ENCODE data around the gene MRGPRF. TPM values are rescaled to one million over a fixed set of nuclear protein-coding genes. Genes with fewer than 3 reads are reported as not detected.
A peak's percentile ranks its signal among the peaks of the same experiment; 100 is the strongest.
"Not testable (repeated sequence)": the region's sequence is repeated elsewhere in the genome, so short reads cannot be mapped to it uniquely, and the experiment has no call there.

Gene MRGPRF
- polyA plus RNA-seq, 4 donors: 0.81 to 16.9 (median 2.1) TPM

- 23 to 53% (median 33%) methylated on average over 4 of the region's 4 CpGs for WGBS, 3 donors
- H3K4me3 ChIP-seq (ENCODE audit: low read depth in 1 of 3, low read length in 3 of 3): no peak overlapping the region
- DNase-seq (no peak), FAIRE-seq (no peak)
- peaks cover 0 to 6% of the 10 kb centered on the region in 2 donors for H3K9me3 ChIP-seq (ENCODE audit: control insufficient read depth in 2 of 2, insufficient read depth in 1 of 2, low read depth in 1 of 2, low read length in 1 of 2)
- peaks cover 0 to 4% (median 0%) of the 10 kb centered on the region in 3 donors for H3K27me3 ChIP-seq (ENCODE audit: control insufficient read depth in 3 of 3, insufficient read depth in 3 of 3, low read length in 3 of 3)
- H3K4me1 ChIP-seq (ENCODE audit: control insufficient read depth in 3 of 3, insufficient read depth in 2 of 3, low read depth in 1 of 3, low read length in 2 of 3): no peaks in the 10 kb centered on the region
- no peak overlapping the region for H3K27ac ChIP-seq (ENCODE audit: low read depth in 1 of 3, low read length in 2 of 3)
- no peaks in the 10 kb centered on the region for H3K36me3 ChIP-seq (ENCODE audit: control insufficient read depth in 3 of 3, insufficient read depth in 2 of 3, low read depth in 1 of 3, low read length in 3 of 3)
Measured at GRCh38 chr11:68976095-68976494, 37.0 kb downstream of the MRGPRF start.

- DNase-seq (peak in 1 of 2 donors; percentile 15), FAIRE-seq (no peak)
- WGBS, 3 donors: 92 to 96% (median 96%) methylated on average over 21 to 23 of the region's 23 CpGs
- peaks cover 0 to 6% of the 10 kb centered on the region in 2 donors for H3K9me3 ChIP-seq (ENCODE audit: control insufficient read depth in 2 of 2, insufficient read depth in 1 of 2, low read depth in 1 of 2, low read length in 1 of 2)
- H3K27ac ChIP-seq (ENCODE audit: low read depth in 1 of 3, low read length in 2 of 3): no peak overlapping the region
- H3K4me3 ChIP-seq (ENCODE audit: low read depth in 1 of 3, low read length in 3 of 3): no peak overlapping the region
- no peaks in the 10 kb centered on the region for H3K4me1 ChIP-seq (ENCODE audit: control insufficient read depth in 3 of 3, insufficient read depth in 2 of 3, low read depth in 1 of 3, low read length in 2 of 3)
- no peaks in the 10 kb centered on the region for H3K36me3 ChIP-seq (ENCODE audit: control insufficient read depth in 3 of 3, insufficient read depth in 2 of 3, low read depth in 1 of 3, low read length in 3 of 3)
- H3K27me3 ChIP-seq (ENCODE audit: control insufficient read depth in 3 of 3, insufficient read depth in 3 of 3, low read length in 3 of 3): peaks cover 0 to 7% (median 0%) of the 10 kb centered on the region in 3 donors
Measured at GRCh38 chr11:68974421-68975194, 38.4 kb downstream of the MRGPRF start.

- H3K9me3 ChIP-seq (ENCODE audit: control insufficient read depth in 2 of 2, insufficient read depth in 1 of 2, low read depth in 1 of 2, low read length in 1 of 2); H3K4me3 ChIP-seq (ENCODE audit: low read depth in 1 of 3, low read length in 3 of 3); H3K4me1 ChIP-seq (ENCODE audit: control insufficient read depth in 3 of 3, insufficient read depth in 2 of 3, low read depth in 1 of 3, low read length in 2 of 3); FAIRE-seq; H3K27ac ChIP-seq (ENCODE audit: low read depth in 1 of 3, low read length in 2 of 3); H3K36me3 ChIP-seq (ENCODE audit: control insufficient read depth in 3 of 3, insufficient read depth in 2 of 3, low read depth in 1 of 3, low read length in 3 of 3); DNase-seq; H3K27me3 ChIP-seq (ENCODE audit: control insufficient read depth in 3 of 3, insufficient read depth in 3 of 3, low read length in 3 of 3): not testable (repeated sequence)
- WGBS, 3 donors: 90 to 92% (median 91%) methylated on average over 12 of the region's 12 CpGs
Measured at GRCh38 chr11:68973706-68974105, 39.3 kb downstream of the MRGPRF start.

- no peaks in the 10 kb centered on the region for H3K4me1 ChIP-seq (ENCODE audit: control insufficient read depth in 3 of 3, insufficient read depth in 2 of 3, low read depth in 1 of 3, low read length in 2 of 3)
- 12 to 54% (median 42%) methylated on average over 4 of the region's 4 CpGs for WGBS, 3 donors
- H3K36me3 ChIP-seq (ENCODE audit: control insufficient read depth in 3 of 3, insufficient read depth in 2 of 3, low read depth in 1 of 3, low read length in 3 of 3): no peaks in the 10 kb centered on the region
- DNase-seq (no peak), FAIRE-seq (no peak)
- no peak overlapping the region for H3K27ac ChIP-seq (ENCODE audit: low read depth in 1 of 3, low read length in 2 of 3)
- H3K9me3 ChIP-seq (ENCODE audit: control insufficient read depth in 2 of 2, insufficient read depth in 1 of 2, low read depth in 1 of 2, low read length in 1 of 2): peaks cover 0 to 6% of the 10 kb centered on the region in 2 donors
- H3K27me3 ChIP-seq (ENCODE audit: control insufficient read depth in 3 of 3, insufficient read depth in 3 of 3, low read length in 3 of 3): peaks cover 0 to 11% (median 0%) of the 10 kb centered on the region in 3 donors
- no peak overlapping the region for H3K4me3 ChIP-seq (ENCODE audit: low read depth in 1 of 3, low read length in 3 of 3)
Measured at GRCh38 chr11:68973219-68973618, 39.8 kb downstream of the MRGPRF start.

- Histone ChIP-seq H3K4me3 (ENCODE audit: low read depth in 1 of 3, low read length in 3 of 3) (no peak overlapping the region), H3K36me3 (ENCODE audit: control insufficient read depth in 3 of 3, insufficient read depth in 2 of 3, low read depth in 1 of 3, low read length in 3 of 3) (no peaks in the 10 kb centered on the region), H3K27ac (ENCODE audit: low read depth in 1 of 3, low read length in 2 of 3) (no peak overlapping the region), H3K9me3 (ENCODE audit: control insufficient read depth in 2 of 2, insufficient read depth in 1 of 2, low read depth in 1 of 2, low read length in 1 of 2) (peaks cover 0 to 6% of the 10 kb centered on the region in 2 donors), H3K27me3 (ENCODE audit: control insufficient read depth in 3 of 3, insufficient read depth in 3 of 3, low read length in 3 of 3) (peaks cover 0 to 15% (median 0%) of the 10 kb centered on the region in 3 donors), H3K4me1 (ENCODE audit: control insufficient read depth in 3 of 3, insufficient read depth in 2 of 3, low read depth in 1 of 3, low read length in 2 of 3) (no peaks in the 10 kb centered on the region)
- WGBS, 3 donors: 80 to 87% (median 84%) methylated on average over 8 of the region's 8 CpGs
- FAIRE-seq (no peak), DNase-seq (no peak)
Measured at GRCh38 chr11:68970921-68971636, 42.0 kb downstream of the MRGPRF start.

- FAIRE-seq (no peak), DNase-seq (no peak)
- H3K27me3 ChIP-seq (ENCODE audit: control insufficient read depth in 3 of 3, insufficient read depth in 3 of 3, low read length in 3 of 3): peaks cover 0 to 15% (median 0%) of the 10 kb centered on the region in 3 donors
- peaks cover 0 to 4% of the 10 kb centered on the region in 2 donors for H3K9me3 ChIP-seq (ENCODE audit: control insufficient read depth in 2 of 2, insufficient read depth in 1 of 2, low read depth in 1 of 2, low read length in 1 of 2)
- no peaks in the 10 kb centered on the region for H3K36me3 ChIP-seq (ENCODE audit: control insufficient read depth in 3 of 3, insufficient read depth in 2 of 3, low read depth in 1 of 3, low read length in 3 of 3)
- H3K27ac ChIP-seq (ENCODE audit: low read depth in 1 of 3, low read length in 2 of 3): no peak overlapping the region
- H3K4me1 ChIP-seq (ENCODE audit: control insufficient read depth in 3 of 3, insufficient read depth in 2 of 3, low read depth in 1 of 3, low read length in 2 of 3): no peaks in the 10 kb centered on the region
- H3K4me3 ChIP-seq (ENCODE audit: low read depth in 1 of 3, low read length in 3 of 3): no peak overlapping the region
- WGBS, 3 donors: 62 to 75% (median 66%) methylated on average over 8 of the region's 8 CpGs
Measured at GRCh38 chr11:68969386-68969785, 43.7 kb downstream of the MRGPRF start.

GRCh38 chr11:68968306-68969250 is 44.5 kb downstream of the MRGPRF start:
- 69 to 73% (median 73%) methylated on average over 29 of the region's 29 CpGs for WGBS, 3 donors
- no peak for DNase-seq
- Histone ChIP-seq H3K4me3 (ENCODE audit: low read depth in 1 of 3, low read length in 3 of 3) (no peak overlapping the region), H3K9me3 (ENCODE audit: control insufficient read depth in 2 of 2, insufficient read depth in 1 of 2, low read depth in 1 of 2, low read length in 1 of 2) (peaks cover 0 to 9% of the 10 kb centered on the region in 2 donors), H3K27ac (ENCODE audit: low read depth in 1 of 3, low read length in 2 of 3) (no peak overlapping the region), H3K27me3 (ENCODE audit: control insufficient read depth in 3 of 3, insufficient read depth in 3 of 3, low read length in 3 of 3) (peaks cover 0 to 15% (median 0%) of the 10 kb centered on the region in 3 donors), H3K36me3 (ENCODE audit: control insufficient read depth in 3 of 3, insufficient read depth in 2 of 3, low read depth in 1 of 3, low read length in 3 of 3) (no peaks in the 10 kb centered on the region), H3K4me1 (ENCODE audit: control insufficient read depth in 3 of 3, insufficient read depth in 2 of 3, low read depth in 1 of 3, low read length in 2 of 3) (no peaks in the 10 kb centered on the region)
- no peak for FAIRE-seq
